Astrocyte (in vitro differentiated cells and primary cell): ENCODE data around the gene SLC18A3. TPM values are rescaled to one million over a fixed set of nuclear protein-coding genes. Genes with fewer than 3 reads are reported as not detected.

Experiments
- DNase-seq: peaks from one replicate; pipeline ENCODE4 v3.0.0-alpha.2; 2010; ENCODE audit warnings: low read depth
- FAIRE-seq: peaks from 2 replicates; lab custom pipeline; 2011; peaks lifted over from hg19 to GRCh38; lab: Jason Lieb, UNC
- H2AFZ ChIP-seq: 2 replicates; pipeline ENCODE4 v1.6.0; 2012; ENCODE audit warnings: low read depth, low read length, inconsistent platforms
- H3K27ac ChIP-seq: 2 replicates; pipeline ENCODE4 v1.5.1; 2011; ENCODE audit warnings: low read depth, low read length, inconsistent platforms
- H3K27me3 ChIP-seq: 2 replicates; pipeline ENCODE4 v1.6.0; 2011; ENCODE audit warnings: low read length, inconsistent platforms; ENCODE audit not compliant: insufficient read depth
- H3K36me3 ChIP-seq: 2 replicates; pipeline ENCODE4 v1.5.1; 2011; ENCODE audit warnings: low read length, inconsistent platforms; ENCODE audit not compliant: insufficient read depth
- H3K4me1 ChIP-seq: 2 replicates; pipeline ENCODE4 v1.5.1; 2011; ENCODE audit warnings: low read length, inconsistent platforms; ENCODE audit not compliant: insufficient read depth
- H3K4me2 ChIP-seq: 2 replicates; pipeline ENCODE4 v1.6.0; 2012; ENCODE audit warnings: low read length, inconsistent platforms
- H3K4me3 ChIP-seq: 2 replicates; pipeline ENCODE4 v1.5.1; 2011; ENCODE audit warnings: low read depth, mild to moderate bottlenecking, low read length, inconsistent platforms; ENCODE audit not compliant: insufficient read depth
- H3K79me2 ChIP-seq: 2 replicates; pipeline ENCODE4 v1.6.0; 2012; ENCODE audit warnings: mild to moderate bottlenecking, low read length, inconsistent platforms; ENCODE audit not compliant: insufficient read depth
- H3K9ac ChIP-seq: 2 replicates; pipeline ENCODE4 v1.6.0; 2012; ENCODE audit warnings: mild to moderate bottlenecking, low read length, inconsistent platforms
- H3K9me3 ChIP-seq: 2 replicates; pipeline ENCODE4 v1.5.1; 2012; ENCODE audit warnings: low read depth, mild to moderate bottlenecking, low read length, inconsistent platforms; ENCODE audit not compliant: insufficient read depth
- H4K20me1 ChIP-seq: 2 replicates; pipeline ENCODE4 v1.6.0; 2012; ENCODE audit warnings: low read length, inconsistent platforms; ENCODE audit not compliant: insufficient read depth
- H3K27ac Mint-ChIP-seq: one replicate; pipeline ENCODE4 v1.8.0; 2021; ENCODE audit warnings: mild to moderate bottlenecking, mixed read lengths; ENCODE audit not compliant: unreplicated experiment
- H3K27me3 Mint-ChIP-seq: one replicate; pipeline ENCODE4 v1.8.0; 2021; ENCODE audit warnings: low read depth, mixed read lengths; ENCODE audit not compliant: unreplicated experiment
- H3K36me3 Mint-ChIP-seq: one replicate; pipeline ENCODE4 v1.8.0; 2021; ENCODE audit warnings: low read depth, mixed read lengths; ENCODE audit not compliant: unreplicated experiment
- H3K4me1 Mint-ChIP-seq: one replicate; pipeline ENCODE4 v1.8.0; 2021; ENCODE audit warnings: low read depth, mixed read lengths; ENCODE audit not compliant: unreplicated experiment
- H3K4me3 Mint-ChIP-seq: one replicate; pipeline ENCODE4 v1.8.0; 2021; ENCODE audit warnings: mild to moderate bottlenecking, moderate library complexity, mixed read lengths; ENCODE audit not compliant: unreplicated experiment
- H3K9me3 Mint-ChIP-seq: one replicate; pipeline ENCODE4 v1.8.0; 2021; ENCODE audit warnings: mild to moderate bottlenecking, mixed read lengths; ENCODE audit not compliant: unreplicated experiment
- CTCF ChIP-seq: IDR thresholded peaks from 2 replicates; pipeline ENCODE4 v1.5.1; 2011; ENCODE audit warnings: low read depth, mild to moderate bottlenecking, inconsistent platforms, low read length, moderate library complexity; ENCODE audit not compliant: insufficient read depth
- EZH2 ChIP-seq: IDR thresholded peaks from 2 replicates; pipeline ENCODE4 v1.6.1; 2012; ENCODE audit warnings: mild to moderate bottlenecking, low read length, inconsistent platforms; ENCODE audit not compliant: insufficient read depth
- total RNA-seq: library from RNA; stranded (reverse); gene quantifications from 2 replicates; pipeline ENCODE4 v1.2.1, GENCODE V29; 2021

Gene SLC18A3
- total RNA-seq, 1 donor from 2014 or later, result 4.6 TPM

GRCh38 chr10:49601857-49602256 is 8.3 kb upstream of the SLC18A3 start:
- FAIRE-seq (no peak), DNase-seq (no peak)
- Mint-ChIP-seq H3K9me3 (peaks cover 11% of the 10 kb centered on the region), H3K27ac (peak overlapping the region; percentile 18), H3K4me3 (no peak overlapping the region), H3K36me3 (no peaks in the 10 kb centered on the region), H3K4me1 (peaks cover 17% of the 10 kb centered on the region), H3K27me3 (peaks cover 74% of the 10 kb centered on the region)
- Histone ChIP-seq H4K20me1 (no peaks in the 10 kb centered on the region), H3K36me3 (no peaks in the 10 kb centered on the region), H3K4me3 (no peak overlapping the region), H3K9me3 (no peaks in the 10 kb centered on the region), H3K27ac (no peak overlapping the region), H3K27me3 (peaks cover 19% of the 10 kb centered on the region), H3K4me2 (no peak overlapping the region), H3K4me1 (no peaks in the 10 kb centered on the region), H2AFZ (no peak overlapping the region), H3K79me2 (no peaks in the 10 kb centered on the region), H3K9ac (no peak overlapping the region)
- TF ChIP-seq EZH2, result no peak
- no peak for TF ChIP-seq CTCF

- Mint-ChIP-seq H3K4me1 (peaks cover 17% of the 10 kb centered on the region), H3K27me3 (peaks cover 73% of the 10 kb centered on the region), H3K27ac (no peak overlapping the region), H3K9me3 (peaks cover 16% of the 10 kb centered on the region), H3K4me3 (no peak overlapping the region), H3K36me3 (no peaks in the 10 kb centered on the region)
- Histone ChIP-seq H3K9ac (no peak overlapping the region), H3K4me1 (no peaks in the 10 kb centered on the region), H3K4me3 (no peak overlapping the region), H3K27me3 (peaks cover 22% of the 10 kb centered on the region), H3K9me3 (no peaks in the 10 kb centered on the region), H3K27ac (no peak overlapping the region), H2AFZ (no peak overlapping the region), H3K79me2 (no peaks in the 10 kb centered on the region), H3K4me2 (no peak overlapping the region), H4K20me1 (no peaks in the 10 kb centered on the region), H3K36me3 (no peaks in the 10 kb centered on the region)
- DNase-seq (no peak), FAIRE-seq (no peak)
- no peak for TF ChIP-seq EZH2
- TF ChIP-seq CTCF, result no peak
Observed at GRCh38 chr10:49602380-49603023, 7.6 kb upstream of the SLC18A3 start.

GRCh38 chr10:49605216-49605938 is 4.7 kb upstream of the SLC18A3 start:
- H3K9me3 Mint-ChIP-seq, result peaks cover 14% of the 10 kb centered on the region
- Histone ChIP-seq H3K36me3 (no peaks in the 10 kb centered on the region), H3K4me3 (no peak overlapping the region), H3K4me2 (no peak overlapping the region), H3K27me3 (peaks cover 45% of the 10 kb centered on the region), H2AFZ (no peak overlapping the region), H3K79me2 (no peaks in the 10 kb centered on the region), H4K20me1 (no peaks in the 10 kb centered on the region), H3K4me1 (peaks cover under 1% of the 10 kb centered on the region), H3K9ac (no peak overlapping the region), H3K9me3 (no peaks in the 10 kb centered on the region), H3K27ac (no peak overlapping the region)
- H3K27me3 Mint-ChIP-seq, result peaks cover 77% of the 10 kb centered on the region
- DNase-seq (no peak), FAIRE-seq (no peak)
- peaks cover 4% of the 10 kb centered on the region for H3K36me3 Mint-ChIP-seq
- no peak overlapping the region for H3K4me3 Mint-ChIP-seq
- H3K27ac Mint-ChIP-seq, result no peak overlapping the region
- peaks cover 11% of the 10 kb centered on the region for H3K4me1 Mint-ChIP-seq
- TF ChIP-seq CTCF (no peak), EZH2 (no peak)
